ENCODE results near the gene ESCO1.

Gene ESCO1

DNA sequence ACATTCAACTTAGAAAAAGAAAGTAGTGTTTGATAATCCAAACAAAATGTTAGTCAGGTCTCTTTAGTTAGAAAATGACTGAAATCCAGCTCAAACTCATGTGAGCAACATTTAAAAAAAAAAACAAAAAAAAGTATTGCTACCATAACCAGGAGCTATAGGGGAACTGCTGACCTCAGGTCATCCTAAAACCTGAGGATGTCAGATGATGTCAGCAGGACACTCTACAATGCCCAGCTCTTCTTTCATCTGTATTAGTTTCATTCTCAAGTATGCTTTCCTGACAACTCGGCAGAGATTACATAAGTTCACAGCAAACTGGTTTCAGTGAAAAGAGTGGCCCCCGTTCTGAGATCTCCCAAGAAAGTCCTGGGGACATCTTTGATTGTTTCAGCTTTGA, 4.2 kb upstream of the ESCO1 start:
- no peak overlapping the region for H3K4me3 ChIP-seq (ENCODE audit: low read length in 2 of 2)
- no peak overlapping the region for H3K14ac ChIP-seq (ENCODE audit: low read length)
- H3K4ac ChIP-seq (ENCODE audit: low read length): no peak overlapping the region
- H4K91ac ChIP-seq (ENCODE audit: low read depth, low read length, poor library complexity): no peak overlapping the region
- no peak overlapping the region for H2BK15ac ChIP-seq (ENCODE audit: low read length)
- H3K27ac ChIP-seq (replicated peaks; ENCODE audit: low read length): no peak overlapping the region
- peaks cover 0 to 2% of the 10 kb centered on the region in 2 donors for H3K4me1 ChIP-seq (ENCODE audit: control insufficient read depth in 2 of 2, insufficient read depth in 1 of 2, low read depth in 1 of 2, low read length in 2 of 2)
- no peak overlapping the region for H3K18ac ChIP-seq (ENCODE audit: low read length)
- WGBS, 2 donors (ENCODE audit: extremely low coverage in 2 of 2, insufficient read length in 2 of 2, insufficient replicate concordance in 1 of 2): no CpG with 5 or more reads among the region's 2 CpGs
- no peak overlapping the region for H2BK5ac ChIP-seq (ENCODE audit: low read length)
- no peak overlapping the region for H3K9ac ChIP-seq (ENCODE audit: low read depth, low read length, poor library complexity)
- H3K79me1 ChIP-seq (ENCODE audit: low read depth, low read length): no peaks in the 10 kb centered on the region
- no peaks in the 10 kb centered on the region for H3K36me3 ChIP-seq (replicated peaks in 1 of 2; ENCODE audit: control insufficient read depth in 2 of 2, insufficient read depth in 2 of 2, low read length in 2 of 2)
- H2BK120ac ChIP-seq (ENCODE audit: low read depth, low read length): no peak overlapping the region
- no peak overlapping the region for H2BK12ac ChIP-seq (ENCODE audit: low read length)
- H3K27me3 ChIP-seq (ENCODE audit: control insufficient read depth in 3 of 3, insufficient read depth in 3 of 3, low read depth in 1 of 3, low read length in 3 of 3): no peaks in the 10 kb centered on the region
- H3K9me3 ChIP-seq (replicated peaks in 1 of 2; ENCODE audit: control insufficient read depth in 2 of 2, insufficient read depth in 1 of 2, low read depth in 1 of 2, low read length in 2 of 2): no peaks in the 10 kb centered on the region
- H2AFZ ChIP-seq (ENCODE audit: low read length): peak overlapping the region; percentile 74
- no peak overlapping the region for H3K4me2 ChIP-seq (ENCODE audit: insufficient read depth, low read length, poor library complexity, severe bottlenecking)
- no peak overlapping the region for H4K8ac ChIP-seq (ENCODE audit: low read depth, low read length)
- no peak overlapping the region for H3K23ac ChIP-seq (ENCODE audit: low read depth, low read length, poor library complexity)
- DNase-seq (ENCODE audit: low spot score): no peak
- H2AK5ac ChIP-seq (ENCODE audit: low read depth, low read length): no peak overlapping the region

DNA sequence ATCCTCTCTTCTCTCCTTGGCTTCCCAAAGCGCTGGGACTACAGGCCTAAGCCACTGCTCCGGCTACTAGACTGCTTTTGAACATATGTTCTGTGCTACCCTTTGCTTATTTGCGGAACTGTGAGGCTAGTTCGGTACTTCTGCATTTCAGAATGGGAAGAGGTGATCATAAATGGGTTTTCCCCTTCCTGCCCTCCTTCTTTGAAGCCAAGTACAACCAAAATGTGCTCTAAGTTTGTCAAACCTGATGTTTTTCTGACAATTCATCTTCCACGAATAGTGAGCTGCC, 1.7 kb upstream of the ESCO1 start:
- H3K36me3 ChIP-seq (replicated peaks in 1 of 2; ENCODE audit: control insufficient read depth in 2 of 2, insufficient read depth in 2 of 2, low read length in 2 of 2): peaks cover 0 to under 1% of the 10 kb centered on the region in 2 donors
- H2BK5ac ChIP-seq (ENCODE audit: low read length): no peak overlapping the region

DNA sequence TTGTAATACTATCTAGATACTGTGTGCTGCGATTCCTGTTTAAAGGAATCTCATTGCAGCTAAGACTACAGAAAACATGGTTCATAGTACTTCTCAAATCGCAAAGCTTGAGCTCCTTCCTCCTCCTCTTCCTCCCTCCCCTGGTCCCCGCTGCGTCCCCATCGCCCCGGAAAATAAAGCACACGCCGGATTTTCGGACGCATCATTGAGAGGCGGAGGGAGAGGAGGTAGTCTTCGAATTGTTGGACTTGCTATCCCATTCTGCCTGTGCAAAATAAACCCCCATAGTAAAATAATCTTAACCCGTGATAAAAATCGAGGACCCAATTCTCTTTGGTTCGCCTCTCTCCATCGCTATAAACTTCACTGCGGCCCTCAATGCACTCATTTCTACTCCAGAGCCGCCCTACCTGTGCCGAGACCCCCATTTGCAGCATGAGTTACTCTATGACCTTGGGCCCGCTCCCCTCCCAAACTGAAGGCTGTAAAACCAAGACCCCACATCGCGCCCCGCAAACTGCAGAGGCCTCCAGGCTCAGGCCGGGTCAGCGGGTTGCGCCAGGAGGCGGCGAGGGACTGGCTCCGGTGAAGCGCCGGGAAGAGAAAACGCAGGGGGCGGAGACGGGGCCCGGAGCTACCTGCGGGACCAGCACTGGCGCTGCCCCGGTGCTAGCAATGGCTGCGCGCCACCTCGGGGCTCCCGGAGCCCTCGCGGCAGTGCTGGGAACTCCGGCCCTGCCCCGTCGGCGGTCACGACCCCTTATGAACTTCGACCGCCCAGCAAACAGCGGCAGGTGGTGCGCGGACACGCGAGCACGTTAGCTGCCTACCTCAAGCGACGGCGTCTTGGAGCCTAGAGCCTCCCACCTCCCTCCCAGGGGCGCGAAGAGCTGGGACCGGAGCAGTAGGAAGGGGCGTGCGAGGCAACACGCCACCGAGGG, 649 bp downstream of the ESCO1 start:
- Histone ChIP-seq H3K36me3 (replicated peaks in 1 of 2; ENCODE audit: control insufficient read depth in 2 of 2, insufficient read depth in 2 of 2, low read length in 2 of 2) (peaks cover 0 to 4% of the 10 kb centered on the region in 2 donors), H3K18ac (ENCODE audit: low read length) (peak overlapping the region; percentile 99), H3K9ac (ENCODE audit: low read depth, low read length, poor library complexity) (peak overlapping the region; percentile 98), H2BK15ac (ENCODE audit: low read length) (peak overlapping the region; percentile 81), H3K79me1 (ENCODE audit: low read depth, low read length) (no peaks in the 10 kb centered on the region), H2BK120ac (ENCODE audit: low read depth, low read length) (no peak overlapping the region), H2BK5ac (ENCODE audit: low read length) (peak overlapping the region; percentile 100), H3K4me2 (ENCODE audit: insufficient read depth, low read length, poor library complexity, severe bottlenecking) (peak overlapping the region; percentile 86), H3K23ac (ENCODE audit: low read depth, low read length, poor library complexity) (peak overlapping the region; percentile 99), H2AFZ (ENCODE audit: low read length) (peak overlapping the region; percentile 99), H3K4me1 (ENCODE audit: control insufficient read depth in 2 of 2, insufficient read depth in 1 of 2, low read depth in 1 of 2, low read length in 2 of 2) (peaks cover 2% of the 10 kb centered on the region in 2 donors), H3K27ac (replicated peaks; ENCODE audit: low read length) (peak overlapping the region; percentile 99), H3K14ac (ENCODE audit: low read length) (peak overlapping the region; percentile 99), H3K27me3 (ENCODE audit: control insufficient read depth in 3 of 3, insufficient read depth in 3 of 3, low read depth in 1 of 3, low read length in 3 of 3) (no peaks in the 10 kb centered on the region), H4K91ac (ENCODE audit: low read depth, low read length, poor library complexity) (no peak overlapping the region), H4K8ac (ENCODE audit: low read depth, low read length) (peak overlapping the region; percentile 48), H3K4ac (ENCODE audit: low read length) (peak overlapping the region; percentile 97), H2AK5ac (ENCODE audit: low read depth, low read length) (peak overlapping the region; percentile 89), H3K9me3 (replicated peaks in 1 of 2; ENCODE audit: control insufficient read depth in 2 of 2, insufficient read depth in 1 of 2, low read depth in 1 of 2, low read length in 2 of 2) (no peaks in the 10 kb centered on the region), H2BK12ac (ENCODE audit: low read length) (no peak overlapping the region), H3K4me3 (ENCODE audit: low read length in 2 of 2) (peak overlapping the region; percentile 90 to 99)
- no peak for DNase-seq (ENCODE audit: low spot score)
- WGBS, 2 donors (ENCODE audit: extremely low coverage in 2 of 2, insufficient read length in 2 of 2, insufficient replicate concordance in 1 of 2): no CpG with 5 or more reads among the region's 67 CpGs

More for the DNA sequence above, 1.7 kb upstream of the ESCO1 start:
- no CpG with 5 or more reads among the region's 5 CpGs for WGBS, 2 donors (ENCODE audit: extremely low coverage in 2 of 2, insufficient read length in 2 of 2, insufficient replicate concordance in 1 of 2)
- Histone ChIP-seq H3K9ac (ENCODE audit: low read depth, low read length, poor library complexity) (no peak overlapping the region), H2AK5ac (ENCODE audit: low read depth, low read length) (no peak overlapping the region), H2AFZ (ENCODE audit: low read length) (peak overlapping the region; percentile 21), H2BK15ac (ENCODE audit: low read length) (no peak overlapping the region), H4K91ac (ENCODE audit: low read depth, low read length, poor library complexity) (no peak overlapping the region), H4K8ac (ENCODE audit: low read depth, low read length) (no peak overlapping the region), H3K4me1 (ENCODE audit: control insufficient read depth in 2 of 2, insufficient read depth in 1 of 2, low read depth in 1 of 2, low read length in 2 of 2) (peaks cover 2% of the 10 kb centered on the region in 2 donors), H3K23ac (ENCODE audit: low read depth, low read length, poor library complexity) (no peak overlapping the region), H3K18ac (ENCODE audit: low read length) (no peak overlapping the region), H3K4ac (ENCODE audit: low read length) (no peak overlapping the region), H3K9me3 (replicated peaks in 1 of 2; ENCODE audit: control insufficient read depth in 2 of 2, insufficient read depth in 1 of 2, low read depth in 1 of 2, low read length in 2 of 2) (no peaks in the 10 kb centered on the region), H2BK12ac (ENCODE audit: low read length) (no peak overlapping the region), H3K27ac (replicated peaks; ENCODE audit: low read length) (no peak overlapping the region), H2BK120ac (ENCODE audit: low read depth, low read length) (no peak overlapping the region), H3K14ac (ENCODE audit: low read length) (no peak overlapping the region), H3K79me1 (ENCODE audit: low read depth, low read length) (no peaks in the 10 kb centered on the region), H3K27me3 (ENCODE audit: control insufficient read depth in 3 of 3, insufficient read depth in 3 of 3, low read depth in 1 of 3, low read length in 3 of 3) (no peaks in the 10 kb centered on the region), H3K4me3 (ENCODE audit: low read length in 2 of 2) (no peak overlapping the region), H3K4me2 (ENCODE audit: insufficient read depth, low read length, poor library complexity, severe bottlenecking) (no peak overlapping the region)
- no peak for DNase-seq (ENCODE audit: low spot score)

GRCh38 chr18:21598726-21599584, 1.5 kb downstream of the ESCO1 start:
- no peak overlapping the region for H3K27ac ChIP-seq (replicated peaks; ENCODE audit: low read length)
- DNase-seq (ENCODE audit: low spot score): no peak

More at GRCh38 chr18:21598726-21599584, 1.5 kb downstream of the ESCO1 start:
- Histone ChIP-seq H3K18ac (ENCODE audit: low read length) (no peak overlapping the region), H3K4me3 (ENCODE audit: low read length in 2 of 2) (peak overlapping the region; percentile 90 to 99), H3K27me3 (ENCODE audit: control insufficient read depth in 3 of 3, insufficient read depth in 3 of 3, low read depth in 1 of 3, low read length in 3 of 3) (no peaks in the 10 kb centered on the region), H3K4me2 (ENCODE audit: insufficient read depth, low read length, poor library complexity, severe bottlenecking) (peak overlapping the region; percentile 86), H4K8ac (ENCODE audit: low read depth, low read length) (no peak overlapping the region), H3K14ac (ENCODE audit: low read length) (no peak overlapping the region), H3K23ac (ENCODE audit: low read depth, low read length, poor library complexity) (no peak overlapping the region), H2BK12ac (ENCODE audit: low read length) (no peak overlapping the region), H3K79me1 (ENCODE audit: low read depth, low read length) (no peaks in the 10 kb centered on the region), H3K36me3 (replicated peaks in 1 of 2; ENCODE audit: control insufficient read depth in 2 of 2, insufficient read depth in 2 of 2, low read length in 2 of 2) (peaks cover 0 to 6% of the 10 kb centered on the region in 2 donors), H3K9me3 (replicated peaks in 1 of 2; ENCODE audit: control insufficient read depth in 2 of 2, insufficient read depth in 1 of 2, low read depth in 1 of 2, low read length in 2 of 2) (peaks cover 1 to 3% of the 10 kb centered on the region in 2 donors), H2AFZ (ENCODE audit: low read length) (peak overlapping the region; percentile 99), H2BK15ac (ENCODE audit: low read length) (no peak overlapping the region), H3K9ac (ENCODE audit: low read depth, low read length, poor library complexity) (no peak overlapping the region), H2BK120ac (ENCODE audit: low read depth, low read length) (no peak overlapping the region), H3K4ac (ENCODE audit: low read length) (no peak overlapping the region), H2BK5ac (ENCODE audit: low read length) (no peak overlapping the region), H4K91ac (ENCODE audit: low read depth, low read length, poor library complexity) (no peak overlapping the region), H2AK5ac (ENCODE audit: low read depth, low read length) (no peak overlapping the region), H3K4me1 (ENCODE audit: control insufficient read depth in 2 of 2, insufficient read depth in 1 of 2, low read depth in 1 of 2, low read length in 2 of 2) (peaks cover 0 to 2% of the 10 kb centered on the region in 2 donors)
- no CpG with 5 or more reads among the region's 18 CpGs for WGBS, 2 donors (ENCODE audit: extremely low coverage in 2 of 2, insufficient read length in 2 of 2, insufficient replicate concordance in 1 of 2)
